Breast epithelium (tissue), 3 donors: Measurements from ENCODE around the gene USH1C.

ENCODE experiments used
- POLR2A ChIP-seq: fragments of 450-650 bp; IDR thresholded peaks from one replicate; pipeline ENCODE4 v1.6.1; 2016; ENCODE audit warnings: antibody characterized with exemption, mild to moderate bottlenecking, moderate library complexity
- POLR2AphosphoS5 ChIP-seq, 3 donors: sonication (generic); formaldehyde crosslinking; IDR thresholded peaks; one replicate each; pipeline ENCODE4 v1.6.1; 2017; ENCODE audit warnings: antibody characterized with exemption in 3 of 3
- TF ChIP-seq, protein P1 (sequence below), 3 donors: fragments of 450-650 bp; IDR thresholded peaks; one replicate each; pipeline ENCODE4 v1.5.1; 2016 to 2017; ENCODE audit warnings: antibody characterized with exemption in 3 of 3, mild to moderate bottlenecking in 3 of 3, moderate library complexity in 3 of 3

DNA sequence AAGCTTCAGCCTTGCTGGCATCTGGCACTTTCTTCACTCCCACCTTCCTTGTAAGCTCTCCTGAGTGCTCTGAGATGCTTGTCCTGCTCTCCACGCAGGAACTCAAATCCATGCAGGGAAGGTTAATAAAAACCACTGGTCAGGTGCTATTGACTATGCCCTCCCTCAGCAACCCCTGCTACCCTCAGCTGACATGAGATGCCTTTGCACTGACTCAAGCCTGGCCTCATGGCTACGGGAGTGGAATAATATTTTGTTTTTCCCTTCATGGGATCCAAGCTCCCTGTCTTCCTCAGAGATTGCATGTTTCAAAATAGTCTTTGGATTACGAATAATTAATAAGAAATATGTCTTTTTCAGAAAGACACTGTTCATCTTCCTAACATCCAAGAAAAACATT, 35.9 kb downstream of the USH1C start:
- TF ChIP-seq, protein P1, sequence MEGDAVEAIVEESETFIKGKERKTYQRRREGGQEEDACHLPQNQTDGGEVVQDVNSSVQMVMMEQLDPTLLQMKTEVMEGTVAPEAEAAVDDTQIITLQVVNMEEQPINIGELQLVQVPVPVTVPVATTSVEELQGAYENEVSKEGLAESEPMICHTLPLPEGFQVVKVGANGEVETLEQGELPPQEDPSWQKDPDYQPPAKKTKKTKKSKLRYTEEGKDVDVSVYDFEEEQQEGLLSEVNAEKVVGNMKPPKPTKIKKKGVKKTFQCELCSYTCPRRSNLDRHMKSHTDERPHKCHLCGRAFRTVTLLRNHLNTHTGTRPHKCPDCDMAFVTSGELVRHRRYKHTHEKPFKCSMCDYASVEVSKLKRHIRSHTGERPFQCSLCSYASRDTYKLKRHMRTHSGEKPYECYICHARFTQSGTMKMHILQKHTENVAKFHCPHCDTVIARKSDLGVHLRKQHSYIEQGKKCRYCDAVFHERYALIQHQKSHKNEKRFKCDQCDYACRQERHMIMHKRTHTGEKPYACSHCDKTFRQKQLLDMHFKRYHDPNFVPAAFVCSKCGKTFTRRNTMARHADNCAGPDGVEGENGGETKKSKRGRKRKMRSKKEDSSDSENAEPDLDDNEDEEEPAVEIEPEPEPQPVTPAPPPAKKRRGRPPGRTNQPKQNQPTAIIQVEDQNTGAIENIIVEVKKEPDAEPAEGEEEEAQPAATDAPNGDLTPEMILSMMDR (IDR thresholded peaks at IDR 0.05), result no peak
- no peak for TF ChIP-seq POLR2AphosphoS5 (IDR thresholded peaks at IDR 0.05)
- TF ChIP-seq POLR2A, result no peak
